Measurements from ENCODE around the gene SF3B6.

Gene SF3B6

DNA sequence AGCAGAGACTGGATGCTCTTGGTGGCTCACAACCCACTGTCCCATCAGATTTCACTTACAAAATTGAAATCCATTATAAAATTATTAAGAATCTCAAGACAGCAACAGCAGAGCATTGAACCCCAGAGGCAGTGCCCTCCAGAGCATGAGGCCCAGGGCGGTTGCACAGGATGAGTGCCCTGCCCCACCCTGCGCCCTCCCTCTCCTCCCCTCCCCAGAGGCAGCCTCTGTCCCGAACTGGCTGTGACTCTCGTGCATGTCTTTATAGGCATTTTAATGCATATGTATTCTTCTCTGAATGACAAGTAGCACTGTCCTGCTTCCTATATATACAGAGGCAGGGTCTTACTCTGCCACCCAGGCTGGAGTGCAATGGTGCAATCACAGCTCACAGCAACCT lies 55.9 kb downstream of the SF3B6 start:
- no peak for DNase-seq (ENCODE audit: low read depth, low spot score)

DNA sequence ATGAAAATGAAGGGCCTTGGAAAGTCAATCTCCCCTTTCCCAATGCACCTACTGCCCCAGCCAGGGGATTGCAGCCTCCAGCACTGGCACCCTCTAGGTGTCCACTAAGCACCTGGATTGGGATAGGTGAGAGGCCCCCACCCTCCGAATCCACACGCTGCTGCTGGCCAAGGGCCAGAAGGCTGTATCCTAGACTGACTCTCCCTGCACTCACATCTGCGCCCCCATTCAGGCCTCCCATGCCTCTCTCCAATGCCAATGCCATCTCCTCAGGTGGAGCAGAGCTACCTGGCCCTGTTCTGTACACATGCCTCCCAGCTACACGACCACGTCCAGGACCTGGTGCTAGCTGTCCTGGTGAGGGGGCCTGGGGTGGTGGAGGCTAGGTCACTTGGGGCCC lies 56.4 kb downstream of the SF3B6 start:
- DNase-seq (ENCODE audit: low read depth, low spot score): no peak

DNA sequence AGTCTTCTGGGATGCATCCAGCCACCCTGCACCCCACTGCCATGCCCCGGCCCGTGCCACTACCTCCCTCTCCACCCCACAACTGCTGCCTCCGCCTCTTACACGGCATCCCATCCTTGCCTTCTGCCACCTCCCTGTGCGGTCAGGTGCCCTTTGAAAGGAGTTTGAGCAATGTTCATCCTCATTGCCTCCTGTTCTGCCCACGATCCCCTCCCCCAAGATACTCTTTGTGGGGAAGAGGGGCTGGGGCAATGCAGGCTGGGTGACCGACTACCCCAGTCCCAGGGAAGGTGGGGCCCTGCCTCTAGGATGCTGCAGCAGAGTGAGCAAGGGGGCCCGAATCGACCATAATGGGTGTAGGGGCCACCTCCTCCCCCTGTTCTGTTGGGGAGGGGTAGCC lies 57.9 kb downstream of the SF3B6 start:
- no peak for DNase-seq (ENCODE audit: low read depth, low spot score)

DNA sequence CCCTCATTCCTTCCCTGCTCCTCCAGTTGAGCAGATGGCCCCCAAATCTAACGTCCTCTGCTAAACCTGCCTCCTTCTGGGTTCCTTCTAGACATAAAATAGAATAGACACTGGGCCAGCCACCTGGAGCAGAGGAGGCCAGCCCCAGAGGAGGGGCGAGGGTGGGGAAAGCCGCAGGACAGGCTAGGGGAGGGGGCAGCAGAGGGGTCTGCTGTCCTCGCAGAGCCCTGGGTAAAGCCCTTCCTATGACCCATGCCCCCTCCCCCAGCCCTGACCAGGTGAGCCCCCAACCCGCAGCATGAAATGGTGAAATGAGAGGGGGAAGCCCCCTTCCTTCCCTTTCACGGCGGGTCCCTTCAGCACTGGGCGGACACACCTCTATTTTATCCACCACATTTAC lies 58.4 kb downstream of the SF3B6 start:
- DNase-seq (ENCODE audit: low read depth, low spot score): no peak
